ENCODE measurements around the gene QSER1.

DNA sequence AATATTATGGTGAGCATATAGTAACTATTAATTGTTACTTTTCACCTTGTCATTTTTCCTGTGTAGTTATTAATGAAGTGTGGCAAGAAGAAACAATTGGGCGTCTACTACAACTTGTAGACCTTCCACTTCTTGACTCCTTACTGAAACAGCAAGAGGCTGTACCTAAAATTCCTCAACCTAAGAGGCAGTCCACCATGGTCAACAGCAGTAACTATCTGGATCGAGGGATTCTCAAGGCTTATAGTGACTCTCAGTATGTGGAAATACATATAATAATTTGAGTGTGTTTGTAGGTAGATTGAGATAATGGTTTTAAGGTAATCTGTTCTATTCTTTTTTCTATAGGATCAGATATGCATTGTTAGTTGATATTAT lies 135.9 kb downstream of the QSER1 start:
- TF ChIP-seq CTCF (IDR thresholded peaks at IDR 0.05; ENCODE audit: poor library complexity) (no peak), EZH2 (IDR thresholded peaks at IDR 0.05; ENCODE audit: borderline replicate concordance) (no peak), EZH2phosphoT487 (IDR thresholded peaks at IDR 0.05; ENCODE audit: low read depth, severe bottlenecking, unreplicated experiment) (no peak)
